HFFc6 (cell line): ENCODE measurements around the gene NUAK1. TPM values are rescaled to one million over a fixed set of nuclear protein-coding genes. Genes with fewer than 3 reads are reported as not detected.

Source experiments
- DNase-seq: peaks from one replicate; pipeline ENCODE4 v3.0.0-alpha.2; 2018
- H3K27ac Mint-ChIP-seq: 2 replicates; pipeline ENCODE4 v1.8.0; 2020; ENCODE audit warnings: mild to moderate bottlenecking, mixed read lengths
- H3K27me3 Mint-ChIP-seq: 2 replicates; pipeline ENCODE4 v1.8.0; 2021; ENCODE audit warnings: mild to moderate bottlenecking, moderate library complexity, mixed read lengths; ENCODE audit not compliant: insufficient read depth
- H3K36me3 Mint-ChIP-seq: 2 replicates; pipeline ENCODE4 v1.8.0; 2021; ENCODE audit warnings: low read depth, mixed read lengths
- H3K4me1 Mint-ChIP-seq: 2 replicates; pipeline ENCODE4 v1.8.0; 2020; ENCODE audit warnings: low read depth, mixed read lengths
- H3K4me3 Mint-ChIP-seq: 2 replicates; pipeline ENCODE4 v1.8.0; 2020; ENCODE audit warnings: mild to moderate bottlenecking, moderate library complexity, mixed read lengths
- H3K9me3 Mint-ChIP-seq: 2 replicates; pipeline ENCODE4 v1.8.0; 2020; ENCODE audit warnings: mild to moderate bottlenecking, mixed read lengths
- CTCF ChIP-seq: fragments of 200-600 bp; sonication (generic); IDR thresholded peaks from 2 replicates; pipeline ENCODE4 v1.5.0; 2021; ENCODE audit warnings: antibody characterized with exemption, mild to moderate bottlenecking
- total RNA-seq, 6 experiments: library from RNA; stranded (reverse); fragmentation: NEBNext Ultra II Directional; extraction: Animal tissue kit (Norgen Biotek cat#: 25700); gene quantifications; 2 replicates in 1 of 6; 3 replicates in 5 of 6; pipeline ENCODE4 v1.2.3, GENCODE V29; 2021

NUAK1 gene
- total RNA-seq, 6 experiments from 2014 or later: 11.0 to 37.3 (median 14.1) TPM

- peak; percentile 18; the same call in 1 of the 2 replicates for TF ChIP-seq CTCF
- no peak for DNase-seq
- no peaks in the 10 kb centered on the region for H3K36me3 Mint-ChIP-seq
- no peaks in the 10 kb centered on the region for H3K27me3 Mint-ChIP-seq
- H3K27ac Mint-ChIP-seq: peak overlapping the region; percentile 44; the same call in 1 of the 2 replicates
- H3K4me3 Mint-ChIP-seq: peak overlapping the region; percentile 20; the same call in 1 of the 2 replicates
- H3K4me1 Mint-ChIP-seq: peaks cover 61% of the 10 kb centered on the region
- H3K9me3 Mint-ChIP-seq: no peaks in the 10 kb centered on the region
These were observed 106.8 kb downstream of the NUAK1 start for GRCh38 chr12:106031761-106032622.

- no peak for TF ChIP-seq CTCF
- Mint-ChIP-seq H3K27ac (peak overlapping the region; percentile 91), H3K4me3 (peak overlapping the region; percentile 84), H3K27me3 (no peaks in the 10 kb centered on the region; the same call in 1 of the 2 replicates), H3K4me1 (peaks cover 61% of the 10 kb centered on the region), H3K36me3 (no peaks in the 10 kb centered on the region; the same call in 1 of the 2 replicates), H3K9me3 (no peaks in the 10 kb centered on the region)
- DNase-seq: peak; percentile 90
These were observed 108.3 kb downstream of the NUAK1 start for GRCh38 chr12:106030210-106031071.

GRCh38 chr12:106029532-106029931 is 109.2 kb downstream of the NUAK1 start:
- no peaks in the 10 kb centered on the region; the same call in 1 of the 2 replicates for H3K27me3 Mint-ChIP-seq
- no peak for DNase-seq

GRCh38 chr12:106027911-106028310 is 110.8 kb downstream of the NUAK1 start:
- no peak for TF ChIP-seq CTCF
- H3K4me1 Mint-ChIP-seq: peaks cover 56% of the 10 kb centered on the region
- no peak for DNase-seq
- no peak overlapping the region for H3K4me3 Mint-ChIP-seq
- H3K27me3 Mint-ChIP-seq: no peaks in the 10 kb centered on the region; the same call in 1 of the 2 replicates
- no peaks in the 10 kb centered on the region; the same call in 1 of the 2 replicates for H3K36me3 Mint-ChIP-seq
- no peak overlapping the region for H3K27ac Mint-ChIP-seq
- H3K9me3 Mint-ChIP-seq: no peaks in the 10 kb centered on the region

More at GRCh38 chr12:106029532-106029931, 109.2 kb downstream of the NUAK1 start:
- peak overlapping the region; percentile 91 for H3K27ac Mint-ChIP-seq
- peak overlapping the region; percentile 84; the same call in 1 of the 2 replicates for H3K4me3 Mint-ChIP-seq
- H3K9me3 Mint-ChIP-seq: no peaks in the 10 kb centered on the region
- TF ChIP-seq CTCF: no peak
- peaks cover 61% of the 10 kb centered on the region for H3K4me1 Mint-ChIP-seq
- H3K36me3 Mint-ChIP-seq: no peaks in the 10 kb centered on the region; the same call in 1 of the 2 replicates

- H3K4me1 Mint-ChIP-seq: peaks cover 51% of the 10 kb centered on the region
- H3K36me3 Mint-ChIP-seq: no peaks in the 10 kb centered on the region; the same call in 1 of the 2 replicates
- TF ChIP-seq CTCF: no peak
- no peak overlapping the region for H3K27ac Mint-ChIP-seq
- H3K9me3 Mint-ChIP-seq: no peaks in the 10 kb centered on the region
- DNase-seq: no peak
- H3K27me3 Mint-ChIP-seq: no peaks in the 10 kb centered on the region; the same call in 1 of the 2 replicates
- H3K4me3 Mint-ChIP-seq: no peak overlapping the region
These were observed 111.5 kb downstream of the NUAK1 start for GRCh38 chr12:106027286-106027685.
